Retinal pigment epithelial cell (primary cell): ENCODE measurements around the gene SDHB.

Experiments
- DNase-seq: peaks from one replicate; pipeline ENCODE4 v3.0.0-alpha.2; 2010; ENCODE audit warnings: low read depth
- H3K4me3 ChIP-seq: 2 replicates; pipeline ENCODE4 v1.5.1; 2011; ENCODE audit warnings: mild to moderate bottlenecking, low read length, control low read depth, moderate library complexity
- CTCF ChIP-seq: conservative IDR thresholded peaks from 2 replicates; pipeline ENCODE4 v1.5.1; 2011; ENCODE audit warnings: low read depth, low read length, control low read depth, inconsistent platforms

Gene SDHB

GRCh38 chr1:17053685-17054410 lies at the start of gene SDHB:
Gene SDHB (minus strand): TSS chr1:17054032. CDS start chr1:17054019, 13 bp downstream.
- no peak for TF ChIP-seq CTCF

GRCh38 chr1:17102232-17102631 lies 48.4 kb upstream of the SDHB start:
- no peak overlapping the region for H3K4me3 ChIP-seq
- TF ChIP-seq CTCF = no peak
- no peak for DNase-seq

More at GRCh38 chr1:17053685-17054410, at the start of gene SDHB:
- peak; percentile 91 for DNase-seq
- peak within 1 kb of the TSS; percentile 99 for H3K4me3 ChIP-seq

GRCh38 chr1:17101261-17101660 lies 47.4 kb upstream of the SDHB start:
- H3K4me3 ChIP-seq = no peak overlapping the region
- TF ChIP-seq CTCF = no peak
- DNase-seq = no peak

DNA sequence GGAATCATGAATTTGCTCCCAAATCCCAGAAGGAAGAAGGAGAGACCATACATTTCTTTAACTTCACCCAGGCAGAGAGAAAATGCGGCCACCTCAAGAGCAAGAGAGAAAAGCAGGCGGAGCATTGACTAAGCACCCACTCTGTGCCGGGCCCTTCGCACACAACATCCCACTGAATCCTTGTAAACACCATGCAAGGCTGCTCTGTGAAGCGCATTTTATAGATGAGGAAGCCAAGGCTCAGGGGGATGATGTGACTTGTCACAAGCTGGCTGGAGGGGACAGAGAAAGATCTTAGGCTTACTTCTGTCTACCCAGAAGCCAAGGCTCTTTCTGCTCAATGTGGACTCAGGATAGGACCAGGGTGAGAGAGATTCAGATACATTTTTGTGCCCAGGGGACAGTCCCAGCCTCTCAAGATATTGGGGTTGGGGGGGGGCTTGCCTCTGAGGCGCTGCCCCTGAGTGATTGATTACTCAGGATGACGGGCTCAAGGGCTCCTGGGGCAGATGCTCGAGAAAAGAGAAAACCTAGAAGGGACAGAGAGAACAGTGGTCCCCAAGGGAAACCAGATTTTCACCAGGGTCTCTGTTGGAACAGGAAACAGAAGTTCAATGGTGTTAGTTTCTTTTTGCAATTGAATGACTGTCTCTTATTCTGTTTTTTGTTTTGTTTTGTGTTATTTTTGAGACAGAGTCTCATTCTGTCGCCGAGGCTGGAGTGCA lies 45.9 kb upstream of the SDHB start:
- no peak for DNase-seq
- no peak overlapping the region for H3K4me3 ChIP-seq
- no peak for TF ChIP-seq CTCF

DNA sequence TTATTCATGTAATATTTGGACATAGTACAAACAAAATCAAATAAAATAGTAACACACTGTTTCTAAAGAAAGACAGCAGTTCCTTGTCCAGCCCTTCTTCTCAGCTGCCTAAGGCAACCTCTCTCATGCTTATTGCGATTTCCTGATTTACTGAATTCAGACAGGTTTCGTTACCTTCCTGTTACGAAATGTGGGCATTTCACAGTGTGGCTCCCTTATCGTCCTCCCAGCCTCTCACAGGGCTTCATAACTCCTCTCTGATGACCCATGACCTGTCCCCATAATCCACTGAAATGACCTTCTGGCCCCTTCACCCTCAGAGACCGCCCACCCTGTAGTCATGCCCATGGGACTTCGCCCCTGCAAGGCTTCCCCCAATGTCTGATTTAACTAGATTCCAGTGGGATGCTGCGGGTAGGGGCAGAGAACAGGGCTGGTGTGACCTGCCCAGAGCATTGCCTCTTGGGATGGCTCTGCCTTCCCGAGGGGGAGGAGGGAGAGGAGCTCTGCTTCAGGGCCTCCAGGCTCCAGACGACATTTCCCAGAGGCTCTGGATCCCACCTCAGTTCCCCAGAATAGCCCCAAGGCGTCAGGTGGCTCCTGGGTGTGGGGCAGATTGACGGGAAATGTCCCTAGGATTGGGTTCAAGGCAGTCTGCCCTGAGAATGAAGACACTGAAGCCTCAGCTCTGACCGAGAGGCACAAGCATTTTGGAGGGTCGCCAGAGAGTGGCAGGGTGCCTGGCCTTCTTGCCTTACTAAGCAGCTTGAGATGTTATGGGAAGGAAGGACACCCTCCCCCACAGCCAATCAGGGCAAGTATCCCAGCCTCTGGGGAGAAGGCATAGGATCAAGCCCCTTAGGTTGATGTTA lies 44.9 kb upstream of the SDHB start:
- DNase-seq = no peak
- no peak for TF ChIP-seq CTCF
- H3K4me3 ChIP-seq = no peak overlapping the region

GRCh38 chr1:17097787-17098186 lies 44.0 kb upstream of the SDHB start:
- TF ChIP-seq CTCF = no peak
- no peak for DNase-seq
- H3K4me3 ChIP-seq = no peak overlapping the region
